A549 (cell line): ENCODE results near the gene LRSAM1.

Experiments
- EP300 ChIP-seq, 2 experiments: fragments of >200 bp; sonication (Bioruptor Twin); formaldehyde crosslinking; IDR thresholded peaks; 2 replicates in 1 of 2; 3 replicates in 1 of 2; pipeline ENCODE4 v1.6.1; 2016 to 2017
- FOSB ChIP-seq: fragments of 250-450 bp; sonication (Bioruptor Pico); IDR thresholded peaks from 2 replicates; pipeline ENCODE4 v1.5.0; 2020; ENCODE audit warnings: mild to moderate bottlenecking, moderate library complexity
- MAFK ChIP-seq: fragments of 450-650 bp; IDR thresholded peaks from 2 replicates; pipeline ENCODE4 v1.6.1; 2014; ENCODE audit not compliant: partially characterized antibody
- MAZ ChIP-seq: fragments of 150-350 bp; IDR thresholded peaks from 2 replicates; pipeline ENCODE4 v1.6.1; 2014; ENCODE audit warnings: antibody characterized with exemption, low read depth, low read length, borderline replicate concordance
- MYC ChIP-seq: IDR thresholded peaks from 2 replicates; pipeline ENCODE4 v1.6.1; 2012; ENCODE audit warnings: mild to moderate bottlenecking, inconsistent platforms, low read length, improper control_type of control experiment, borderline replicate concordance
- NR3C1 ChIP-seq: fragments of >200 bp; sonication (Bioruptor Twin); formaldehyde crosslinking; IDR thresholded peaks from 3 replicates; pipeline ENCODE4 v1.6.1; 2017
- POLR2A ChIP-seq: IDR thresholded peaks from 2 replicates; pipeline ENCODE4 v1.6.1; 2012; ENCODE audit warnings: mild to moderate bottlenecking, low read length
- RAD21 ChIP-seq, 2 experiments: fragments of >200 bp in 1 of 2; sonication (Bioruptor Twin) in 1 of 2; formaldehyde crosslinking in 1 of 2; IDR thresholded peaks in 1 of 2; conservative IDR thresholded peaks in 1 of 2; 2 replicates in 1 of 2; 3 replicates in 1 of 2; pipeline ENCODE4 v1.6.1; 2012 to 2018; ENCODE audit warnings: inconsistent platforms in 1 of 2
- REST ChIP-seq: fragments of 200-600 bp; sonication (generic); IDR thresholded peaks from 2 replicates; pipeline ENCODE4 v1.6.1; 2016; ENCODE audit warnings: antibody characterized with exemption, mild to moderate bottlenecking, moderate library complexity
- TF ChIP-seq, protein P1 (sequence below): fragments of >200 bp; sonication (Bioruptor Twin); formaldehyde crosslinking; IDR thresholded peaks from 3 replicates; pipeline ENCODE4 v1.5.1; 2016

DNA sequence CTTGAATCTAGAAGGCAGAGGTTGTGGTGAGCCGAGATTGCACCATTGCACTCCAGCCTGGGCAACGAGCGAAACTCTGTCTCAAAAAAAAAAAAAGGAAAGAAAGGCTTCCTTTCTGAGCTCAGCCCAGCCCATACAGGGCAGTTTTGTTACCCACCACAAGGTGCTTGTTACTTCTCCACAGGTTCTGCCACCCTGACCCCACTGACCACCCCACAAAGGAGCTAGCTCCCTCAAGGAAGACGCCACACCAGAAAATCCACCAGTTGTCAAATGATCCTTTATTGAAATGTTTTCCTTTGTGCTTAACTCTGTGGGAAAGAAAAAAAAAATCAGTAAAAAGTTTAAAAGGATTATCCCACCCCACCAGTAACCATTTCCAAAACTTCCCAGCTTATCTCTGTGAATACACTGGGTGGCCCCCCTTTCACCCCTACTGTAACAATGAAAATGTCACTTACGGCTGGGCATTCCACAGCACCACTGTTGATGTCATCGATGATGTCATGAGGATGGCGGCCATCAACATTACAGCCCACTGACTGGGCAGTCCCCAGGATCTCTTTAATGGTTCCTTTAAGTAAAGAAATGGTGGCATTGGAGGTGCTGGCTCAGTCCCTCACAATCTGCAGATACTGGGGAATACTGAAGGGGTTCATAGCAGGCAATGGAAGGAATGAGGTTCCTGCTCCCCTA, 3.7 kb upstream of the LRSAM1 start:
- TF ChIP-seq, protein P1, sequence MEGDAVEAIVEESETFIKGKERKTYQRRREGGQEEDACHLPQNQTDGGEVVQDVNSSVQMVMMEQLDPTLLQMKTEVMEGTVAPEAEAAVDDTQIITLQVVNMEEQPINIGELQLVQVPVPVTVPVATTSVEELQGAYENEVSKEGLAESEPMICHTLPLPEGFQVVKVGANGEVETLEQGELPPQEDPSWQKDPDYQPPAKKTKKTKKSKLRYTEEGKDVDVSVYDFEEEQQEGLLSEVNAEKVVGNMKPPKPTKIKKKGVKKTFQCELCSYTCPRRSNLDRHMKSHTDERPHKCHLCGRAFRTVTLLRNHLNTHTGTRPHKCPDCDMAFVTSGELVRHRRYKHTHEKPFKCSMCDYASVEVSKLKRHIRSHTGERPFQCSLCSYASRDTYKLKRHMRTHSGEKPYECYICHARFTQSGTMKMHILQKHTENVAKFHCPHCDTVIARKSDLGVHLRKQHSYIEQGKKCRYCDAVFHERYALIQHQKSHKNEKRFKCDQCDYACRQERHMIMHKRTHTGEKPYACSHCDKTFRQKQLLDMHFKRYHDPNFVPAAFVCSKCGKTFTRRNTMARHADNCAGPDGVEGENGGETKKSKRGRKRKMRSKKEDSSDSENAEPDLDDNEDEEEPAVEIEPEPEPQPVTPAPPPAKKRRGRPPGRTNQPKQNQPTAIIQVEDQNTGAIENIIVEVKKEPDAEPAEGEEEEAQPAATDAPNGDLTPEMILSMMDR: no peak
- TF ChIP-seq EP300 (IDR thresholded peaks at IDR 0.05): no peak
- no peak for TF ChIP-seq POLR2A
- TF ChIP-seq MAFK: no peak
- TF ChIP-seq FOSB (CRISPR knock-in tag): no peak
- TF ChIP-seq RAD21 (conservative IDR thresholded peaks at IDR 0.05 in 1 of 2, IDR thresholded peaks at IDR 0.05 in 1 of 2): no peak
- TF ChIP-seq REST: no peak
- TF ChIP-seq NR3C1: no peak
- no peak for TF ChIP-seq MYC
- no peak for TF ChIP-seq MAZ
